ENCODE results near the gene GRAMD2B. TPM values are rescaled to one million over a fixed set of nuclear protein-coding genes. Genes with fewer than 3 reads are reported as not detected.

GRAMD2B gene, protein sequence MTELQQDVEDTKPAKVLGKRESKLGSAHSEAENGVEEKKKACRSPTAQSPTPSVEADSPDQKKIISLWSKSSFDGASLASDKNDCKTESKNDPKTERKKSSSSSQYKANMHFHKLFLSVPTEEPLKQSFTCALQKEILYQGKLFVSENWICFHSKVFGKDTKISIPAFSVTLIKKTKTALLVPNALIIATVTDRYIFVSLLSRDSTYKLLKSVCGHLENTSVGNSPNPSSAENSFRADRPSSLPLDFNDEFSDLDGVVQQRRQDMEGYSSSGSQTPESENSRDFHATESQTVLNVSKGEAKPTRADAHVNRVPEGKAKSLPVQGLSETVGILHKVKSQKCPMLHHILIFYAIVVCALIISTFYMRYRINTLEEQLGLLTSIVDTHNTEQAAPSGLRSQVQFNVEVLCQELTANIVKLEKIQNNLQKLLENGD
- total RNA-seq = 3.1 and 16.1 TPM in 2 replicates

DNA sequence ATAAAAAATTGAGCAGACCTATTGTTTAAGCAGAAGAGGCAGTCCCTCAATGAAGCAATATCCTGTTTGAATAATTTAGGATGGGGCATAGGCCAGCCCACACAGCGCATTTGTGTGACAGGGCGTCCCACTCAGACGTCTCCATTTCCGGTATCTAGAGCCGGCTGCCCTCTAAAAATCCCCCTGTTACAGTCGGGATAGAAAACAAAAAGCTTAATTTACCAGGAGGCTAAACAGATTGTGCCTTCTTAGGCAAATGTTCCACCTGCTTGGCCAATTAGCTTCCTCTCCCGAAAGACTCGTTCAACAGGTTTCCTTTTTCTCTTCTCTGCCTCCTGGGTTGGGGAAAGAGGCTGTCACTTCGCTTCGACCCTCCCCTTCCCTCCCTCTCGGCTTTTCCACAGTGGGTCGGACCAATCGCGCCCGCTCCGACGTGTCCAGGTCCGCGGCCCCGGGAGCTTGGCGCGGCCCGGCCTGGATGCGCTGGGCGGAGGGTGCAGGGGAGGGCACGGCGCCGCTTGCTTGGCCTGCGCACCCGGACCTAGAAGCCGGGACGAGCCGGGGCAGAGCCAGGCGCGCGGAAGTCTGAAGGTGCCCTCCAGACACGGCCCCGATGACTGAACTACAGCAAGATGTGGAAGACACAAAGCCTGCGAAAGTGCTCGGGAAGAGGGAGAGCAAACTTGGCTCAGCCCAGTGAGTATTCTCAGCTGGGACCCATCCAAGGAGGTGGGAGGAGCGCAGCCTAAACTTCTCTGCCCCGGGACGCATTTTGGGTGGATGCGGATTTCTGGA is at the start of gene GRAMD2B:
TSS of gene GRAMD2B (plus strand) at position 416 of the 795 bp plus-strand sequence. CDS start at position 614, 198 bp downstream.

Other genes with a start within 250 kb of the GRAMD2B start
- 26.2 and 36.3 TPM in 2 replicates for gene ALDH7A1, start 171.8 kb downstream of the GRAMD2B start, total RNA-seq
- gene PHAX, start 177.5 kb downstream of the GRAMD2B start, total RNA-seq = 30.8 and 46.7 TPM in 2 replicates